Esophagus muscularis mucosa (tissue), 3 donors: ENCODE measurements around the gene KIRREL3.

Source experiments
- EP300 ChIP-seq: sonication (generic); formaldehyde crosslinking; IDR thresholded peaks from one replicate; pipeline ENCODE4 v1.6.1; 2017; ENCODE audit warnings: antibody characterized with exemption
- POLR2AphosphoS5 ChIP-seq, 2 donors: sonication (generic); formaldehyde crosslinking; IDR thresholded peaks; one replicate each; pipeline ENCODE4 v1.6.1; 2017; ENCODE audit warnings: antibody characterized with exemption in 2 of 2

DNA sequence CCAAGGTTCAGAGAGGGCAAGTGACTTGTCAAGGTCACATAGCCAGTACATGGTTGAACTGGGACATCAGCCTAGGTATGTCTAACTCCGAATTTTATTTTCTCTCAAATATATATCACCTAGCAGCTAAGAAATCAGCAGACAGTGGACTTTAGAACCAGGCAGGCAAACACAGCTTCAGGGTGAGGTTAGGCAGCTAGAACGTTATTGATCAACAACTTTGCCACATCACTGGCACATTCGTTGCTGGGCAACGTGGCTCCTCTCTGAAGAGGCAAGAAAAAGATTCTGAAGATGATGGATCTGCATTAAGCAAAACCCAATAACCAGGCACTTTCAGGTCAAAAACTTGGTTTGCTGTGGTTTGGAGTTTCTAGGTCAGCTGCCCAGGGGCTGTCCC lies 258.0 kb downstream of the KIRREL3 start:
- TF ChIP-seq POLR2AphosphoS5 (IDR thresholded peaks at IDR 0.05) (no peak), EP300 (no peak)
